Dedifferentiated amniotic fluid mesenchymal stem cell (primary cell): Measurements from ENCODE around the gene CAPN12.
"Not testable (repeated sequence)": the region's sequence is repeated elsewhere in the genome, so short reads cannot be mapped to it uniquely, and the experiment has no call there.

Experiments used
- DNase-seq: peaks from one replicate; pipeline ENCODE4 v3.0.0-alpha.2; 2016; ENCODE audit errors: extremely low spot score

Gene CAPN12

GRCh38 chr19:38771569-38771968 is 27.3 kb upstream of the CAPN12 start:
- not testable (repeated sequence) for DNase-seq

DNA sequence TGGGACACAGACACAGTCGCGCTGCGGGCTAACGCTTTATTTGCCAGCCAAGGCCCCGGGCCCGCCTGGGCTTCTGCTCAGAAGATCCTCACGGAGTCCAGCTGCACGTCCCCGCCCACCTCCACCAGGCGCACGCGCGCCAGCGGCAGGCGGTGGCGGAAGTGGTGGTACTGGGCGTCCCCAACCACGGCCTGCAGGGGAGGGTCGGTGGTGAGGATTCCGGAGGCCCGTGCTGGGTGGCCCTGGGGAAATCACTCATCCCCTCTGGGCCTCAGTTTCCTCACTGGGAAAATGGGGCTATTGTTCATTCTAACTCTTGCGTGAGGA is 26.6 kb upstream of the CAPN12 start:
- not testable (repeated sequence) for DNase-seq

DNA sequence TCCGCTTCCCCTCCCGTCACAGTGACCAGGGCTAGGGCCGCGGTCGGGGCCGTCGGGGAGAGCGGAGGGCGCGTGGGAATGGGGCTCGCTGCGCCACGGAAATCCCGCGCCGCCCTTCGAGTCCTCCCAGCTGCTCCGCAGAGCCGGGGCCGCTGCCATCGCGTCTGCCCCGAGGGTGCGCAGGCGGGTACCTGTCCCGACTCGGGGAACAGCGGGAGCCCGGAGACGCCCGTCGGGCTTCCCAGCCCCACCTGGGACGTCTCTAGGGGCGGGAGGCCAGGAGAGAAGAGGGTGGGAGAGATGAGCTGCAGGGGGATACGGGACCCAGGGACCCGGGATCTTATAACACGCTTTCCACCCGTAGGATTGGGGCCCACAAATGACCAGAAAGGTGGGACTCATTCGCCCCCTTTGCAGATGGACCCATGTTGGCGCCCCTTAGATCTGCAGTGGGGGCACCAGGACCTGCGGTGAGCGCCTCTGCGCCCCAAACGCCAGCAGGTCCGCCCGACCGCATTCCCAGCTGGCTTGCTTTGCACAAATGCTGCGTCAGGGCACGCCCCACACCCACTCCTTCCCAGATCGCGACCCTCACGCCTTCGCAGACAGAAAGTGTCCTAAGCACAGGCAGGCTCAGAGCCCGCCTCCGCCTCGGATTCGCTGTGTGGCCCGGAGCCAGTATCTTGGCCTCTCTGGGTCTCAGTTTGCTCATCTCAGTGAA is 26.1 kb upstream of the CAPN12 start:
- not testable (repeated sequence) for DNase-seq

DNA sequence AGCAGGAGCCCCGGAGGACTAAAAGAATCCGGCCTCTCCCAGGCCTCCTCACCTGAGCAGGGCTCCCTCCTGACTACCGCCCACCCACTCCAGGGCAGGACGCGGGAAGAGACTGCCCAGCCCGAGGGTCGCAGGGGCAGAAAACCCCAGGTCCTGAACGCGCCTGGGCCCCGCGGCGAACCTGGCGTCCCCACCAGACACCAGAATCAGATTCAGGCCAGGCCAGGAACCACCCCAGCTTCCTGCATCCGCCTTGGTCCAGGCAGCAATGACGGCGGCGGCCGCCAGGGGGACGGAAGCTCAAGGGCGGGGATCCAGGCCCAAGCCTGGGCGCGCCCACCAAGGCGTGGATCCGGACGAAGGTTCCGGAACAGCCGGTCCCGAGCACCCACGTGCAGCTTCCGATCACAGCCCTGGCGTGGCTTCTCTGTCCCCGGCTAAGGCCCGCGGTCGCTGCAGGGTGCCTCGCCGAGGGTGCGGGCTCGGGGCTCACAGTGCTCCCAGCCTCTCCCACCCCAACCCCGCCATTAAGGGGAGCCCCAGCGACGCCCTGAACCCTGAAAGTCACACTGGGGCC is 25.4 kb upstream of the CAPN12 start:
- no peak for DNase-seq

DNA sequence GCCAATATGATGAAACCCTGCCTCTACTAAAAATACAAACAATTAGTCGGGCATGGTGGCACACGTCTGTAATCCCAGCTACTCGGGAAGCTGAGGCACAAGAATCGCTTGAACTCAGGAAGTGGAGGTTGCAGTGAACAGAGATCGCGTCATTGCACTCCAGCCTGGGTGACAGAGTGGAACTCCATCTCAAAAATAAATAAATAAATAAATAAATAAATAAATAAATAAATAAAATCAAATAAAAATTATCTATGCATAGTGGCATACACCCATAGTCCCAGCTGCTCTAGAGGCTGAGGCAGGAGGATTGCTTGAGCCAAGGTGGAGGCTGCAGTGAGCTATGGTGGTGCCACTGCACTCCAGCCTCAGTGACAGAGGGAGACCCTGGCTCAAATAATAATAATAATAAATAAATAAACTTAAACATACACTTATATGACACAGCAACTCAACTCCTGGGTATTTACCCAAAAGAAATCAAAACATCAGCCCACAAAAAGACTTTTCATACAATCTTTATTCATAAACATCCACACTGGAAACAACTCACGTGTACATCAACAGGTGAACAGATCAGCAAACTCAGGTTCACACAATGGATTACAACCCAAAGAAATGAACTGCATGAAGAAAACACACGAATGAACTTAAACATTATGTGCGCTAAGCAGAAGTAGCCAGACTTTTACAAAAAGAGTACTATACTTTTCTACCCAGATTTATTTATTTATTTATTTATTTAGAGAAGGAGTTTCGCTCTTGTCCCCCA is 22.2 kb upstream of the CAPN12 start:
- no peak for DNase-seq

- DNase-seq: no peak
Observed at GRCh38 chr19:38765214-38765613, 20.9 kb upstream of the CAPN12 start.

DNA sequence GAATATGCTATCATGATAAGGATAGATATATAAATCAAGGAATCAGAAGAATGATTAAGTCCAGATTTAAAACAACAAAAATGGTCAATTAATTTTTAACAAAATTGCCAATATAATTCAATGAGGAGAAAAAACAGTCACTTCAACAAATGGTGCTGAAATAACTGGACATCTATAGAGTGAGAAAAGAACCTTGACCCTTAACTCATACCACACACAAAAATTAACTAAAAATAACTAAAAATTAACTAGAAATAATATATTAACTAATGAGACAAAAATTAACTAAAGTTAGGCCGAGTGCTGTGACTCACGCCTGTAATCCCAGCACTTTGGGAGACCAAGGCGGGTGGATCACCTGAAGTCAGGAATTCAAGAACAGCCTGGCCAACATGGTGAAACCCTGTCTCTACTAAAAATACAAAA is 19.5 kb upstream of the CAPN12 start:
- DNase-seq: no peak

GRCh38 chr19:38761884-38762389 is 17.7 kb upstream of the CAPN12 start:
- DNase-seq: not testable (repeated sequence)

GRCh38 chr19:38760805-38761517 is 16.7 kb upstream of the CAPN12 start:
- not testable (repeated sequence) for DNase-seq

DNA sequence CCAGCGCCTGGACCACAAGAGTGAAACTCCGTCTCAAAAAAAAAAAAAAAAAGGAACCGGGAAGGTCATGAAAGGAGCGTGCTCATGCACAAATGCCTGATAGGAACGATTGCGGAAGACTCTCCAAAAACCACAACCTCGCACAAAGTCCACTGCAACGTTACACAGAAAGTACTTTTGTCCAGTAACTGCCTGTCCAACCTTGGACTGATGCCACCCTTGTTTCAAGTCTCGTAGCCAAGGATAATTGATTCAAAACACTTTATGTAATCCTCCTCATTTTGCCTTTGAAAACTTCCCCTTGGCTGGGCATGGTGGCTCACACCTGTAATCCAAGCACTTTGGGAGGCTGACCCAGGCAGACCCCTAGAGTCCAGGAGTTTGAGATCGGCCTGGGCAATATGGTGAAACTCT is 15.3 kb upstream of the CAPN12 start:
- DNase-seq: no peak

- not testable (repeated sequence) for DNase-seq
Observed at GRCh38 chr19:38754196-38754595, 9.9 kb upstream of the CAPN12 start.

GRCh38 chr19:38753783-38754182 is 9.5 kb upstream of the CAPN12 start:
- DNase-seq: not testable (repeated sequence)

DNA sequence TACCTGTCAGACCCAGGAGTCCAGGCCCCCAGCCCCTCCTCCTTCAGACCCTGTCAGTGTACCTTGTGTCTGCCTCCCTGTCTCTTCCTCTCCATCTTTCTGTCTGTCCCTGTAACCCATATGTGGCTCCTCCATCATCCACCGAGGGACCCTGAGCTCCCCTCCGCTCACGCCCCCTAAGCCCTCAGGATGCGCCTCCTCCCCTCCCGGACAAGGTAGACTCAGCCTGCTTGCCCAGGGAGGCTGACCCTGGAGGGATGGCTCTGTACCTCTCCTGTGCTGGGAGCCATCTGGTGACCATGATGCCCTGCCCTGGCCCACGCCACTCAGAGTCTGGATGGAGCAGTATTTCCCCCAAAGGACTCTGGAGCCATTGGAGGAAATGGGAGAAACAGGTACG is 1.0 kb upstream of the CAPN12 start:
- no peak for DNase-seq

DNA sequence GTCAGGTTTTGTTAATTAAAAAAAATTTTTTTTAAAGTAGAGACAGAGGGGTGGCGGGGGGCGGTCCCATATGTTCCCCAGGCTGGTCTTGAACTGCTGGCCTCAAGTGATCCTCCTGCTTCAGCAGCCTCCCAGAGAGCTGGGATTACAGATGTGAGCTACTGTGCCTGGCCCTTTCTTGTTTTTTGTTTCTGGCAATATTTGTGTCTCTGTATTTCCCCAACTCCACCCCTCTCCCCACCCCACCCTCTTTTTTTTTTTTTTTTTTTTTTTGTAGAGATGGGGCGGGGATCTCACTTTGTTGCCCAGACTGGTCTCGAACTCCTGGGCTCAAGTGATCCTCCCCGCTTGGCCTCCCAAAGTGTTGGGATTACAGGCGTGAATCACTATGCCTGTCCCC is 600 bp upstream of the CAPN12 start:
- DNase-seq: no peak

GRCh38 chr19:38743394-38744297 is 628 bp downstream of the CAPN12 start:
- DNase-seq: no peak

DNA sequence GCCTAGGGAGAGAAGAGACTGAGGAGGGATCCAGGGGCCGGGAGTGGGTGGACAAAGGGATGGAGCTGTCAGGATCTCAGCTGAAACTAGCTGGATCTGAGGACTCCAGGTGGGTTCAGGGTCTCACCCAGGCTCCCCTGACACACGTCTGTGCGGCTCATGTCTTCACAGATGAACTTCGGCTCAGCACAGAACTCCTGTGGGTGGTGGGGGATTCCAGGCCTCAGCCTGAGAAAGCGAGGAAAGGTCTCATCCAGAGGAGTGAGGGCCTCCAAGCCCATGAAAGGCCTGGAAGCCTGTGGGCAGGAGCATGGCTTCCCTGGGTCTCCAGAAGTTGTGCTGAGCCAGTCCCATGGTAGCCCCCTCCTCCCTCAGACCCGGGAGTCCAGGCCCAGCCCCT is 1.4 kb downstream of the CAPN12 start:
- DNase-seq: no peak

DNA sequence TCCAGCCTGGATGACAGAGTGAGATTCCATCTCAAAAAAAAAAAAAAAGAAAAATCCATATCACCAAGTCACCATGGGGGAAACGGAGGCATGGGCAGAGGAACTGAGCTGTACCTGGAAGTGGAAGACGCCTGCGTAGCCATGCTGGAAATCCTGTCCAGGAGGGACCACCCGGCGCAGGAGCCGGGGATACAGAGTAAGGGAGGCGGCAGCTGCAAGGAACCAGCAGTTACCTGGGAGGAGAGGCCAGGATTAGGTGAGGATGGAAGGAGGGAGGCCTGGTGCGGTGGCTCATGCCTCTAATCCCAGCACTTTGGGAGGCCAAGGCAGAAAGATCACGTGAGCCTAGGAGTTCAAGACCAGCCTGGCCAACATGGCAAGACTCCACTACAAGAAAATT is 2.0 kb downstream of the CAPN12 start:
- DNase-seq: no peak

DNA sequence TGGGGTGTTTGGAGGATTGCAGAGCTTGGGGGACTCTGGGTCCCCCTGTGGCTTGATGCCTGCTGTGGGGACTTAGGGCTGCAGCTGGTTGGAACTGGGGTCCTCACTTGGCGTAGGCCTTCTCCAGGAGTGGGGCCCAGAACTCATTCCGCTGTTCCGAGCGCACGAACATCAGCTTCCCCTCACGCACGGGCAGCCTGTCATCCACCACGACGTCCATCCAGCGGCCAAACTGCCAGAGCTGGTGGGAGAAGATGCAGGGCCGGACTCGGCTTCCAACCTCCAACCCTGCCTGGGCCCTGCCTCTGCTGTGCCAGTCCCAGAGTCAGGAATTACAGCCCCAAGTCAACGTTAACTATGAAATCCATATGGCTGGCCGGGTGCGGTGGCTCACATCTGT is 2.6 kb downstream of the CAPN12 start:
- DNase-seq: no peak

DNA sequence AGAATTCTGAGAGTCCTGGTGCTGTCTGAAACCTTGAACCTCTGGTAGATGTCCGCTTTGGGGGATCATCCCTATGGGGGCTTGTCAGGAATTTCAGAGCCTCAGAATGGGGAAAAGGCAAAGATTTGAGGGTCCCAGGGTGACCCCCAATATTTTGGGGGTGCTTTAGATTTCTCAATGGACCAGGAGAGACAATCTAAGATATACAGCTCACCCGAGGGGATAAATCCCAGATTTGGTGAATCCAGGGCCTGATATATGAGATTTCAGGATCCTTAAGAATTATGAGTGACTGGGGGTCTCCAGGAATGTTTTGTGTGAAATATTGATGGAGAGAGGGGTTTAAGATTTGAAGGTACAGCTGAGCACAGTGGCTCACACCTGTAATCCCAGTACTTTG is 3.3 kb downstream of the CAPN12 start:
- DNase-seq: no peak

DNA sequence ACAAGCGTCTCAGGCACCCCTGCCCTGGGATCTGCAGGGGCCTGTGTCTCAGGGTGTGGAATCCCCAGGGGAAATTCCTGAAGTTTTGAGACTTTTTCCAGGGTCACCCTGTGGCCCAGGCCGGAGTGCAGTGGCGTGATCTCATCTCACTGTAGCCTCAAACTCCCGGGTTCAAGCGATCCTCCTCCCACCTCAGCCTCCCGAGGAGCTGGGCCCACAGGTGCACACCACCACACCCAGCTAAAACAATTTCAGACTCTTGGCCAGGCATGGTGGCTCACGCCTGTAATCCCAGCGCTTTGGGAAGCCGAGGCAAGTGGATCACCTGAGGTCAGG is 4.0 kb downstream of the CAPN12 start:
- no peak for DNase-seq
